ENCODE data around the gene H3-3A.

Gene H3-3A

DNA sequence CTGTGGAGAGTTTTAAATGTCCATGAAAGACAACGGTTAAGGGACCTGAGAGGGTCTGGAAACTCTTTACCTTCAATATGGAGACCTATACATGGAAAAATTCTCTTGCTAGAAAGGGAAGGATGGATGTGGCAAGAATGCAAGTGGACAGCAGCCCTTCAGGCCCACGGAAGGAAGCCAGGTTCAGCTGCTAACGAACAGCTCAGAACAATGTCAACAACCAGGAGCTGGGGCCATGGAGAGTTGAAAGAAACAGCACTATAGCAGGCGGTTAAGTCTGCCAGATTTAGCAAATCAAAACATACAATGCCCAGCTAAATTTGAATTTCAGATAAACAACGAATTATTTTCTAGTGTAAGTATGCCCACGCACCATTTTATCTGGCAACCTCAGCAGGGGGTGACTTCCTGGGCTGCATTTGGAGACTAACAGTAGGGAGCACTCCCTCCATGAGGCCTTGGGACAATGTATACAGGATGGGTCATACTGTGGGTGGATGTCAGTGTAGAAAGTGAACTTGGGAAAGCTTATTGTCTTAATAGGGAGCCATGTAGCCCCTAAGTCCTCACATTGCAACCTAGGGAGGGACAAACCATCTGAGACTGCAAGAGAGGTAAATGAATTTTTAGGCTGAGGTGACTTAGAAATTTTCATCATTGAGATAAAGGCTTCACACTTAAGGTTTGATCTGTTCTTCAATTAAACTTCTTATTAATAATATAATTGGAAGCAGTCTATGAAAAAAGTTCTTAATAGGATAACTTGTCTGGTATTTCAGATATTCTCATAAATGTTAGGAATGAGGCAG lies 7.8 kb upstream of the H3-3A start:
- DNase-seq = no peak

DNA sequence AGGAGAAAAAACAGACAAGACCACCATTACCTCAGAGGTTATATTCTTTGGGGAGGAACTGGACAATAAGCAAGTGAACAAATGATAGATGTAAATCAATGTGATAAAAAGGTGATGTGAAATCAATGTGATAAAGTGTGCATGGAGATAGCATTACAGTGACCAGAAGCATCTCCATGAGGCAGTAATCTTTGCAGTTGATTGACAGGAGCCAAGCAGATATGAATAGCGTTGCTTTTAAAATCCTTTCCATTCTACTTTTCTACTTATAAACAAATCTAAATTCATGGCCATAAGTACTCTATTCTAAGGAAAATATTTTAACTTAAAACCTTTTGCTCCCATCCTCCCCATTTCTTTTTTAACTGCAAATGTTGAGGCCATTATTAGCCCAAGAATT lies 2.8 kb upstream of the H3-3A start:
- DNase-seq = no peak

DNA sequence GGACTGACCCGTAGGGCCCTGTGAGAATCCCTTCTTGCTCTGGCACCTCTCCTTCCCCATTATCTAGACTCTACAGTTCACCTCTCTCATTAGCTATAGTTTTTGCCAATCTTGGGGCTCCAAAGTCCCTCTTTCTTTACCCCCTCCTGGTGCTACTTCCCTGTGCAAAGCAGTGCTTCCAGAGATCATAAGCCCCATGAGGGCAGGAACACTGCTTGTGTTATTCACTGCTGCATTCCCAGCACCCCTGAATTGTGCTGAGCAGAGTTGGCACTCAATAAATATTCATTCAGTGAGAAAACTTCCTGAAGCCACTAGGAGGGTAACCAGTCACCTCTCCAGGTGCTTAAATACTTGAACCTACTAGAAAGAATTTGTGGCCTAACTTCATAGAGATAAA lies 2.1 kb upstream of the H3-3A start:
- no peak for DNase-seq

DNA sequence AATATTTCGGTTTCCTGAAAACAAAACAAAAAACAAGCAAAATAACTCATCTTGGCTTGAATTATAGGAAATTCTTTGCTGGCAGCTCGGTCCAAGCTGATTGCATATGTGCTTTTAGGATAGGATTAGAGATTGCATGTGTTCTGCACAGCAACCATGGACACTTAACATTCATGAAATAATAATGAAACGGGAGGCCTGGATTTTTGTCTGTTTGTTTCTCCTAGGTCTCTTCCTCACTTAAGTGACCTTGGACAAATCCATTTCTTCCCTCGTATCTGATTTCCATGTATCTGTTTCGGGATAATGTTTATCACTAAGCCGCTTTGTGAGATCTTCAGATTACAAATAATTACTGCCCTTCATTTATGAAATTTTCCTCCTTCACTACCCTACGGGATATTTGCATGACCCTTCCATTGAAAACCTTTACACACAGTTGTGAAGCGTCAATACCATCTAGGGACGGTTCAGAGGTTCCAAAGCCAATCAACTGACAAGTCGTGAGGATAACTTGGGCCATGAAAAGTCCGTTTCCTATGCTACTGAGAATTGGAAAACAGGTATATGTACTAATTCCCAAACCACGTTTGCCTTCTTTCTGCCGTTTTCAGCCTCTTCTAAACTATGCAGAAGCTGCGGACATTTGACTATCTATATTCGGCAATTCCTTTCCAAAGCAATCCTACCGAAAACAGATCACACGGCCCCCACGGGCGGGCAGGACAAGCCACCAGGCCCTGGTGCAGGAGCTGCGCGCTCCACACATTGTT lies 1.3 kb upstream of the H3-3A start:
- DNase-seq = no peak

DNA sequence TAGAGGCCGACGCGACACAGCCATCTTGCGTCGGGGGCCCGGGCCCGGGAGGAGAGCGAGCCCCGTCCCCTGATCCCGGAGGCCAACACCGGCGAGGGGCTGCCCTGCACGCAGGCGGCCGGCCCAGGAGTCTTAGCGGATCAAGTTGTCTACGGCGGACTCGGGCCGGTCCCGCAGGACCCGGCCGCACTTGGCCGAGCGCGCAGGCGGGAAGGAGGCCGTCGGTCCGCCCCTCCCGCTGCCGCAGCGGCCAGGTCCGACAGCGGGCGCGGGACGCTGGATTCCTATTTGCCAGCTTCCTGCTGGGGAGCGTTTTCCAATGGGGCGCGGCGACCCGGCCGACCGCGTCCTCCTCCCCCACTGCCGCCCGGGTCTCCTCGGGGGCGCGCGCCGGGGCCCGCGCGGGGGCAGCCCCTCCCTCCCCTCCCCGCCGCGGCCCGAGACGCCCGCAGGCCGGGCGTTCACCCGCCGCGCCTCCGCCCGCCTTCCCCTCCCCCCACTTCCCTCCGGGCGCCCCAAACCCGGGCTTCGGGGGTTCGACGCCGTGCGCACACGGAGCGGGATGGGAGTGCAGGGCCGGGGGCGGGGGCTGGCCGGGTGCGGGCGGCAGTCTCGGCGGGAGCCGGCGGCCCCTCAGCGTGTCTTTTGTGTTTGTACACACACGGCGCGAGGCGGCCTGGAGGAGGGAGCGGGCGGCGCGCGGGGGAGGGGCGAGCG lies 517 bp upstream of the H3-3A start:
- peak; percentile 33 for DNase-seq

DNA sequence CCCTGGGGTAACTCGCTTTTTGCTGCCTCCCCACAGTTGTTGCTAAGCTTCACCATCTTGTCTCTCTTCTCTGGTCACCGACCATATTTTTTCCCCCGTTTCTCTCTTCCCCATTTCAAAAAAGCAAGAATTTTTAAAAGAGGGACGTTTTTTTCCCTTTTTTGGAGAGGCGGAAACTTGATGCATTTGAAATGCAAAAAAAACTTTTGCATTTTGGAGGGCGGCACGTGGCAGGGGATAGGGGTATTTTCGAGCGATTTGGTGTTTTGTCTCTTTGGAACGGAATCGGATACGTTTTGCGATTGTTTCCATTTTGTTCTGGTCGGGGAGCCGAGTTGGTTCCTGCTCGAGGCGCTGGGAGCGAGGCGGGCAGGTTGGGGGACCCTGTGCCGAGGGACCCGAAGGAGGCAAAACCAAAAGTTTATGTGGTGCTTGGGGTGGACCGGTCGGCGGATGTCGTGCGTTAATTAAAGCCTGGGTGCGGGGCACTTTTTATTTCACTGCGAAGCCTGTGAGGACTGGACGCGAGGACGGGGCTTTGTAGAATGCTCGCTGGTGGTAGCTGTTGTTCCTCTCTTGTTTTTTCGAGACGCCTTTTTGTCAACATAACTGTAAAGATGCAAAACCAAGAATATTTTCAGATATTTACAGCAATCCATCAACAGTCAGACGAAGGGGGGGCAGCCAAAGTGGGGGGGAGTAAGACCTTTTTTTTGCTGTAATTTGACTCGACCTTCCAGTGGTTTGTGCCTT lies 884 bp downstream of the H3-3A start:
- DNase-seq = peak; percentile 27

DNA sequence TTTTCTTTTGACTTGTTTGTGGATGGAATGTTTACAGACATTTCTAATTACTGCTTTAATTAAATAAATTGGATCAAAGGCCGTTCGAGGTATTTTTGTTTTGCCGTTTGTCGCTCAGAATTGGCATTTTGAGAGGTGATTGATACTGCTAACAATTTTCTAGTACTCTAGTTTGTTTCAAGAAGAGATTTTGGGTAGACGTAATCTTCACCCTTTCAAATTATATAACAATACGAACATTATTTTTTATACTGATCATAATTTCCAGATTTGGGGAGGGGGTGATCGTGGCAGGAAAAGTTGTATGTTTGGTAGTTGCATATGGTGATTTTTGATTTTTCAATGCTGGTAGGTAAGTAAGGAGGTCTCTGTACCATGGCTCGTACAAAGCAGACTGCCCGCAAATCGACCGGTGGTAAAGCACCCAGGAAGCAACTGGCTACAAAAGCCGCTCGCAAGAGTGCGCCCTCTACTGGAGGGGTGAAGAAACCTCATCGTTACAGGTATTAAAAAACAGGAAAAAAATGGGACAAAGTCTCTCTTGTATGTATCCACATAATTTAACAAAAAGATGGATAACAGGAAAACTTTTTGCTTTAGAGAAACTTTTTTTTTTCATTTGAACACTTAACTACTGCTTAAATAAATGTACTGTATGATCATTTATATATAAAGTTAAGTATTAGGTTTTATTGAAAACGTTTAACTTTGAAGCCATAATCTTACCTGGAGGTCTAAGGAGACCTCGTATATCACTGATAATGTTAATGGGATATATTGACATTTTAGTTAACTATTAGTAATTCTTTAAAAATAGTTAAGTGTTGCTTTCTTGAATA lies 1.7 kb downstream of the H3-3A start:
- no peak for DNase-seq

DNA sequence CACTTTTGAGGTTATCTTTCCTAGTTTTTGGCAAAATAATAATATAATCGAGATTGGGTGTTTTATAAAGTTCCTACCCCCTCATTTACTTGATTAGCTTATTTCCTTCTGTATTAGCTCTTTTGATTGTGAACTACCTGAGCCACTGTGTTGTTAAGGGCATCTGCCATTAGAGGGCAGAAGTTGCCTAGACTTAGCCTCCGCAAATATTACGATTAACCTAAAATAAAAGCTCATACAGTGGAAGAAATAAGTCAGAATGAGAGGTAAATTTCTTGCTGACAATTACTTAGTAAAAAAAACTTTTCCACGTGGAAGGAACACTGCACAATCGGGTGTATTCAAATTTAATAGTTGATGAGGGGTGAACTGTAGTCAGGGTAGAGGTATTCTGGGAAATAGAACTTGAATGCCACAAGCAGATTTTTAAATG lies 2.3 kb downstream of the H3-3A start:
- peak; percentile 19 for DNase-seq

DNA sequence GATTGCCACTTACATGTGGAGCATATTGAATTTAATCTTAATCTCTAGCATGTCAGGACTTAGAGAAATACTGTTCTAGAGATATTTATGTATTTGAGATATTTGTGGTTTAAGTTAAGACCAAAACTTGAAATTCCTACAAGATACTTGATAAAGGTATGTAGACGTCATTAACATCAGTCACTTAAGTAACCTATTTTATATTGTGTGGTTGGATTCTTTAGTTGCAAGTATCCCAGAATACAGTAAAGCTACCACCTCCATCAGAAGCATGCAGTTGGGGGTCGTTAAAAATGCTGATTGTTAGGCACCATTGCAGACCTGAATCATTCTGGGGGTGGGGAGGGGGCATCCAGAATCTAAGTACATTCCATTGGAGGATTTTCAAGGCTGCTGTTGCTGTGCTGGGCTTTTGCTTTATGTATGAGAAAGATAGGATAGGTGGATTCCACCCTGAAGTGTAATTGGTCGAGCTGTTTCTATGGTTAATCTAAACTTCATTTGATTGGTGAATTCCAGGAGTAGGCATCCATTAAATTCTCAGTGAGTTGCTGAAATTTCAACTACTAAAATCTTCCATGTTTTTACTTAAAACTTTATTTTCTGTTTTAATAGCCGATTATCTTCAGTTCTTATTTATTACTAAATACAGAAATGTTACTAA lies 4.0 kb downstream of the H3-3A start:
- no peak for DNase-seq

DNA sequence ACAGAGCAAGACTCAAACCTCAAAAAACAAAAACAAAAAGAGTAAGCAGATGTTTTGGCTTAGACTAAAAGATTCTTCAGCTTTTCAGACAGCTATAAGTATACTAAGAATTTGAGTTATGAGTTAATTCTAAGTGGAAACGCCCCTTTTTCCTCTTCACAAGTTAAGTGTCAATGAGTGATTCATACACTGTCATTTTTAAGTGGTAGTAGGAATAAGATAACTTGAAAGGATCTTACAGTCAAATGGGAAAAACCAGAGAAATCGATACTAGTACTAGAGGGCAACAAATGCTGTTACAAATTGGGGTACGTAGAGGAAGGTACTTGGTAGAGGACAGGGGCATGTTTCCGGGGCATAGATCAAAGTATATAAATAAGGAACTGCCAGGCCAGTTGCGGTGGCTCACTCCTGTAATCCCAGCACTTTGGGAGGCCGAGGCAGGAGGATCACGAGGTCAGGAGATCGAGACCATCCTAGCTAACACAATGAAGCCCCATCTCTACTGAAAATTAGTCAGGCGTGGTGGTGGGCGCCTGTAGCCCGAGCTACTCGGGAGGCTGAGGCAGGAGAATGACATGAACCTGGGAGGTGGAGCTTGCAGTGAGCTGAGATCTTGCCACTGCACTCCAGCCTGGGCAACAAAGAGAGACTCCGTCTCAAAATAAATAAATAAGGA lies 7.4 kb downstream of the H3-3A start:
- peak; percentile 16 for DNase-seq

DNA sequence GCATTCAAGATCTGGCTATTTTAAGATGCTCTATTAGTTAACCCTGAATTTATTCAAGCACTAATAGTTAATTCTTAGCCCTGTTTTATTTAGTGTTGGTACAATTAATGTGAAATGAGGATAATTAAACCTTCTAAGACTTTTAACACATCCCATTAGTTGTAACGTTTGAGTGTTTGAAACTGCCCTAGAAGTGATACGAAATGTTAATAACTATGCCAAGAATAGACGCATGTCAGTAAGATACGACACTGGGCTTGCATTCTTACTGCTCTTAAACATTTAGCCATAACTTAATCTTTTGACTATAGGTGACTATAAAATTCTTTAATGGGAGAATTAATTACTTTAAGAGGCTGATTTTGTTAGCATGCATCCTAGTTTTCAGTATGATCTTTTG lies 9.8 kb downstream of the H3-3A start:
- DNase-seq = no peak

DNA sequence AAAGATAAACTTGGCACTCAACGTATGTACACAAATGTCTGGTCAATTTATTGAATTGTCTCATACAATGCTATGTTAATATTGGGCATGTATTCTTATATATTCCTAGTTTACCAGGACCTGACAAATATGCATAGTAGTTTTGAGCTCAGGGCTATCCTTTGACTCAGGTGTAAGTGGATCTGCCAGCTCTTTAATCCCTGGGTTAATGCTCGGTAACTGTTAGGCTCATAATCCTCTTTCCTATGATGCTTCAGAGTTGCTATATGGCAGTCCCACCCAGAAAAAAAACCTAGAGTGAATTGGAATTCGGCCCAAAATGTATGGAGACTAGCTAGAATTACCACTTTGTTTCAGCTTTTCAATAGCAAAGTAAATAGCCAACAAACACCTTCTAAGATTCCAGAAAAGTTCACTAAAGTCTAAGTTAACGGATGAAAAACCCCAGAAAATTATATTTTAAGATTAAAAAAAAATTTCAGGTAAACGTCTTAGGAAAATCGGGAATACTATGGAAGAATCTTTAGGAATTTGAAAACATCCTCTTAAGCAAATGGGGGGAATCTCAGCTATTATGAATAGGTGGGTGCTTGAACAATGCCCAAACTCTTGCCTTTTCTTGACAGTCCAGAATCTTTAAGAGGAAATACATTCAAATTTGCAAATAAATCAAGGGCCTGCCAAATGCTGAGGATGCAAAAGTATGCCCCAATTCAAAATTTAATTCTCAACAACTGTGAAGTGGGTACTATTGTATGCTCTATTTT lies 10.9 kb downstream of the H3-3A start:
- DNase-seq = no peak

DNA sequence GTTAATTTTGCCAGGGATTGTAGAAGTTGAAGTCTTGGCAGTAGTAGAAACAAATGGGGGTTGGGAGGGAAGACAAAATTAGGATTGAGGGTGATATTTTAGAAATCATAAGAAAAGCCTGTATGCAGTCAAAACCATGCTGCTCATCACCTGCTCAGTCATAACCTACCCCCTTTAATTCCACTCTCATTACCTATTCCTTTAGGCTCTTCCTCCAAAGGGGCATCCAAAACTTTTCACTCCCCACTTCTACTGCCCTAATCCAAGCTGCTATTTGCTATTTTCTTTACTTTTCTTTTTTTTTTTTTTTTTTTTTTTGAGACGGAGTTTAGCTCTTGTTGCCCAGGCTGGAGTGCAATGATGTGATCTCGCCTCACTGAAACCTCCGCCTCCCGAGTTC lies 11.5 kb downstream of the H3-3A start:
- no peak for DNase-seq

DNA sequence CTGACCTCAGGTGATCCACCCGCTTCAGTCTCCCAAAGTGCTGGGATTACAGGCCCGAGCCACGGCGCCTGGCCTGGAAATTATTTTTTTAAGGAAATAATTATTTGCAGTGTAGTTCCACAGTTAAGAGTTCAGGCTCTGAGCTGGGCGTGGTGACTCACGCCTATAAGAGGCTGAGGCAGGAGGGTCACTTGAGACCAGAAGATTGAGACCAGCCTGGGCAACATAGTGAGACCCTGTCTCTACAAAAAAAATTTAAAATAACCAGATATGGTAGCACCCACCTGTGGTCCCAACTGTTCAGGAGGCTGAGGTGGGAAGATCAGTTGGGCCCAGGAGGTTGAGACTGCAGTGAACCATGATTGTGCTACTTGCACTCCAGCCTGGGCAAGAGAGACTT lies 13.9 kb downstream of the H3-3A start:
- DNase-seq = no peak

DNA sequence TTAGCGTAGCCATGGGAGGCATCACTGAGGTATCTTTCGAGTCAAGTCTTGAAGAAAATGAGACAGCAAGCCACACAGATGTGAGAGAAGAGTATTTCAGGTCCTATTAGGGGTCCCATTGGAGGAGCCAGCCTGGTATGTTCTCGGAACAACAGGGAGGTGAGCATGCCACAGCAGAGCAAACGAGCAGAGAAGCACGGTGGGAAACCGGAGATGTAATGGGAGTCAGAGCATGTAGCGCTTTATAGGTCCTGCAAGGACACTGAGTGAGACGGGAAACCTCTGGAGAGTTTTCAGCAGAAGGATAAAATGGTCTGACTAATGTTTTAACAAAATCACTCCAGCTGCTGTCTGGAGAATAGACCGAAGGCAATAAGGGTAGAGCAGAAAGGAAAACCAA lies 15.9 kb downstream of the H3-3A start:
- no peak for DNase-seq

DNA sequence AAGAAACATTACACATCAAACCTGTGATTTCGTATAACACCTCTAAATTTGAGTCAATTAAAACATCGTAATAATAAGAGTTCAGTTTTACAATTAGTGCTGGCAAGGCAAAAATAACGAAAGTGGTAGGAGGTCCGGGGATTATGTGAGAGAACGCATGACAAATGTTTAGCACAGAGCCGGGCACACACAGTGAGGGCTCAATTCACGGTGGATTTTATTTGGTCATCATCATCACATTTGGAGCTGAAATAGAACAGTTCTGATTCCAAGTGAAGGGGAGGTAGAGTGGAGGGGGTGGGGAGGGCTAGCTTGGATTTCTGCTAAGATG lies 20.0 kb downstream of the H3-3A start:
- no peak for DNase-seq

DNA sequence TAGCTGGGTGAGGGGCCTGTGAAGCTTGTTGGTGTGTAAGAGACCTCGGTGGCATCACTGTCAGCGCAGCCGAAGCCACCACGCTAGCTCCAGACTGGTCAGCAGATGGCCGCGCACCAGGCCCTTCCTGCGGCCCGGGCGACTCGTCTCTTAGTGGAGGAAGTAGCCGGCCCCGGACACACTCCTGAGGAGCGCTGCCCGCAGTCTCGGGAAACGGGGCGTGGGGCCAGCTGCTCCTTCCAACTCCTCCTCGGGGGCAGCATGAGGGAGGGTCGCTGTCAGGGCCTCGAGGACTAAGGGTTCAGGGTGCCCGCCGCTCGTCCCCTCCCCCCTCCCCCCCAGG lies 20.4 kb downstream of the H3-3A start:
- DNase-seq = no peak

DNA sequence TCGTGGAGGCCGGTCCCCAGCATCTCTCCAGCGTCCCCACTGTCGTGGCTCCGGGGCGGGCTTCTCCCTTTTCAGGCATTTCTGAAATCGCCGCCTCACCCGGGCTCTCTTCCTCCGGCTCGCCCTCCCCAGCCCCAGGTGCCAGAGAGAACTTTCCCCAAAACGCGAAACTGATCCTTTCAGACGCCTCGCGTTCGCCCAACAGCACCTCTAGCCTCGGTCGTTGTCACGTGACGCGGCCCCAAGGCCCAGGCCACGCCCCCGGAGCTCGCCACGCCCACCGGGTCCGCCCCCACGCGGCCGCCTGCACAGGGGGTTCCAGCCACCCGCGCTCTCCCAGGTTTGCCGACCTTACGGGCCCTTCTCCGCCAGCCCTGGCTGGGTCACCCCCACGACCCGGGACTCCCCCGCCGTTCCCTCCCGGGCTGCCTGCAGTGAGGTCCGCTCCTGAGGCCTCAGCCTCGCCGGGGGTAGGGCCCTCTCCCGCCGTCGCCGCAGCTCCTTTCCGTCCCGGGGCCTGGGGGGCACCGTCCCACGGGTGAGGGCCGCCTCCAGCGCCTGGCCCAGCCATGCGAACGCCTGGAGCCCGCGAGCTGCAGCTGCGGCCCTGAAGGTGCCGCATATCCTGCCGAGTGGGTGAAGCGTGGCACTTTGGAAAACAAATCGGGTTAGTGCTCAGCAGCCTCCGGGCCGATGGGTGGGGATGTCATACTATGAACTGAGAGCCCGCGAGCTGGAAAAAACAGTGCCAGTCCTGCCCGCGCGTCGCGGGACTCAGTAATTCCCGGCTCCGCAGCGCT lies 21.0 kb downstream of the H3-3A start:
- peak; percentile 88 for DNase-seq

DNA sequence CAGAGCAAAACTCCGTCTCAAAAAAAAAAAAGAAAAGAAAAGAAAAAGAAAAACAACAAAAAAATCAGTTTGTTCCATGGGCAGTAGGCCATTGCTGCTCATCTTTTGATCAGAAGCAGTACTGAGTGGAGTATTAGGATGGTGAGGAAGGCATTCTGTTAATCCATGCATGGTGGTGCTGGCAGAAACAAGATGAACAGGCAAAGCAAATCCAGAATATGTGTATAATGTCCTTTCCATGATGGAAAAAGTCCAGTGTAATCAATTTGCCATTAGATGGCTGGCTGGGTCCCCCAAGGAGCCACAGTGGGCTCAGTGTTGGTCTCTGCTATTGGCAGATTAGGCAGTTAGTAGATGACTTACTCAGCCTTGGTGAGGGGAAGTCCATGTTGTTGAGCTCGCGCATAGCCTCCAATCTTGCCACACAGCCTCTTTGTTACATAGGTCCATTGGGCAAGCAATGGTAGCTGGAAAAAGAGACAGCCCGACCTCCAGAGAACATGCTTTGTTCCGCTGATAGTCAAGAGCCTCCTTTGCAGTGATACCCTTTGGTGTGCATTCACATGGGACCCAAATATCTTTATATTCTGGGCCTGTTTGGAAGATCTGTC lies 23.3 kb downstream of the H3-3A start:
- no peak for DNase-seq
